ENCODE results near the gene SREBF2.

- TF ChIP-seq EP300 (IDR thresholded peaks at IDR 0.05) (no peak), CTCF (IDR thresholded peaks at IDR 0.05) (no peak)
Measured at GRCh38 chr22:41816871-41817270, 16.0 kb upstream of the SREBF2 start.

All from upper lobe of left lung (tissue), 4 donors.